Kidney epithelial cell (primary cell): ENCODE results near the gene KISS1. TPM values are rescaled to one million over a fixed set of nuclear protein-coding genes. Genes with fewer than 3 reads are reported as not detected.

ENCODE experiments used
- DNase-seq: peaks from one replicate; pipeline ENCODE4 v3.0.0-alpha.2; 2010; ENCODE audit warnings: low read depth
- H3K27me3 ChIP-seq: 2 replicates; pipeline ENCODE4 v1.6.0; 2011; ENCODE audit warnings: low read length; ENCODE audit not compliant: control insufficient read depth, insufficient read depth
- H3K36me3 ChIP-seq: 2 replicates; pipeline ENCODE4 v1.5.1; 2011; ENCODE audit warnings: low read length; ENCODE audit not compliant: control insufficient read depth, insufficient read depth
- H3K4me3 ChIP-seq: 2 replicates; pipeline ENCODE4 v1.5.1; 2011; ENCODE audit warnings: low read depth, mild to moderate bottlenecking, control low read depth, low read length
- total RNA-seq: library from RNA; depleted of rRNA; stranded (reverse); fragments of >200 nt; gene quantifications from 2 replicates; pipeline ENCODE4 v1.2.3, GENCODE V29; 2015
- TF ChIP-seq, protein P1 (sequence below): IDR thresholded peaks from 2 replicates; pipeline ENCODE4 v1.5.1; 2011; ENCODE audit warnings: mild to moderate bottlenecking, moderate library complexity, low read length, control low read depth, inconsistent platforms; ENCODE audit not compliant: insufficient read depth, poor library complexity, severe bottlenecking

Gene KISS1
- total RNA-seq, 1 donor from 2014 or later, result 3.9 TPM

DNA sequence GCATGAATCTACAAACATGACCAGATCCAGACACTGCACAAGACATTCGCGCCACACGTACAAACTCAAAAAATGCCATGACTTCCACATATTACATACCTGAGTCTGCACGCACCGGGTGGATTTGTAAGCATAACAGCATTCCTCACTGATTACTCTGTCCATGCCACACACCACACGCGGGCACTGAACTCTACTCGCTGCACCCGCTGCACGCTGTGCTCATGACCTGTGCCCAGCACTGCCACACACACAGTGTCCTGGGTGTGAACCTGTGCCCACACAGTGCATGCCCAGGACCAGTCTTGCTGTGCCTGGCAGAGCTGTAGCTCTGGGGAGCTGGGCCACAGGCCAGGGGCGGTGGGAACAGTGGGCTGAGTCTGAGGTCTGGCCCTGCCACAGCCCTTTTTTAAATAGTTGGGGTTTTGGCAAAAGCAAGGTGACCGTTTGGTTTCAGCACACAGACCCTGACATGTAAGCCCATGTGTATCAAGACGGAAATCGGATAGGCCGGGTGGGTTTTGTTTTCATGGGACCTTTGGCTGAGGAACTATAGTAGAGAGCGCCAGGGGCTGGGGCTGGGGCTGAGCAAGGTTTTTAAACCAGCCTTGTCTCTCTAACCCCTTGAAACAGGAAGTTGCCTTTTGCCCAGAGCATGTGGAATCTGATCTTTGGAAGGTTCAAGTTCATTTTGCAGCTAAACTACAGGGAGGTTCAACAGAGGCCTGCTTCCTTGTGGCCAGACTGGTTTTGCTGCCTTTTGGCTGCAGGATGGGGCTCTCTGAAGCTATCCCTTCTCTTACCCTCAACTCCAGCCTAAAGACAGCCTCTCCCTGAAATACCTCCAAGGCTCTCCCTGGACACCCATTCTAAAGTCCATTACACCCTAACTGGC, 29.8 kb upstream of the KISS1 start:
- Histone ChIP-seq H3K36me3 (peaks cover 4% of the 10 kb centered on the region), H3K4me3 (no peak overlapping the region), H3K27me3 (no peaks in the 10 kb centered on the region)
- TF ChIP-seq, protein P1, sequence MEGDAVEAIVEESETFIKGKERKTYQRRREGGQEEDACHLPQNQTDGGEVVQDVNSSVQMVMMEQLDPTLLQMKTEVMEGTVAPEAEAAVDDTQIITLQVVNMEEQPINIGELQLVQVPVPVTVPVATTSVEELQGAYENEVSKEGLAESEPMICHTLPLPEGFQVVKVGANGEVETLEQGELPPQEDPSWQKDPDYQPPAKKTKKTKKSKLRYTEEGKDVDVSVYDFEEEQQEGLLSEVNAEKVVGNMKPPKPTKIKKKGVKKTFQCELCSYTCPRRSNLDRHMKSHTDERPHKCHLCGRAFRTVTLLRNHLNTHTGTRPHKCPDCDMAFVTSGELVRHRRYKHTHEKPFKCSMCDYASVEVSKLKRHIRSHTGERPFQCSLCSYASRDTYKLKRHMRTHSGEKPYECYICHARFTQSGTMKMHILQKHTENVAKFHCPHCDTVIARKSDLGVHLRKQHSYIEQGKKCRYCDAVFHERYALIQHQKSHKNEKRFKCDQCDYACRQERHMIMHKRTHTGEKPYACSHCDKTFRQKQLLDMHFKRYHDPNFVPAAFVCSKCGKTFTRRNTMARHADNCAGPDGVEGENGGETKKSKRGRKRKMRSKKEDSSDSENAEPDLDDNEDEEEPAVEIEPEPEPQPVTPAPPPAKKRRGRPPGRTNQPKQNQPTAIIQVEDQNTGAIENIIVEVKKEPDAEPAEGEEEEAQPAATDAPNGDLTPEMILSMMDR, result no peak
- peak; percentile 60 for DNase-seq

DNA sequence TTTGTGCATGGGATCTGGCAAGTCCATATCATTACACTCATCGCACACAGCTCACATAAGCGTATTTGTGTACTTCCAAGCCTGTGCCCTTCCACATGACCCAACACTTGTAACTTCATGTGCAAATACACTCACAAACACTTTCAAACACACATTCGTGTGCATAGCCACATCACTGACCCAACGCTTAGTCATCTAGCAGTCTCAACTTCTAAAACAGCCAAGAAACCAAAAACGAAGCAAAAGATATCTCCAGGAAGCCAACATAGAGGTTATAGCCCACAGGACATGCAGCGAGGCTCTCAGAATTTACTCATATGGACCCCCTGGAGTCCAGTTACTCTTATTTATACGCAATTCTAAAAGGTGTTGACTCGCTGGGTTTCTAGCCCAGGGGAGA, 28.4 kb upstream of the KISS1 start:
- Histone ChIP-seq H3K27me3 (no peaks in the 10 kb centered on the region), H3K4me3 (no peak overlapping the region), H3K36me3 (peaks cover 4% of the 10 kb centered on the region)
- no peak for DNase-seq
- TF ChIP-seq, protein P1, result no peak

DNA sequence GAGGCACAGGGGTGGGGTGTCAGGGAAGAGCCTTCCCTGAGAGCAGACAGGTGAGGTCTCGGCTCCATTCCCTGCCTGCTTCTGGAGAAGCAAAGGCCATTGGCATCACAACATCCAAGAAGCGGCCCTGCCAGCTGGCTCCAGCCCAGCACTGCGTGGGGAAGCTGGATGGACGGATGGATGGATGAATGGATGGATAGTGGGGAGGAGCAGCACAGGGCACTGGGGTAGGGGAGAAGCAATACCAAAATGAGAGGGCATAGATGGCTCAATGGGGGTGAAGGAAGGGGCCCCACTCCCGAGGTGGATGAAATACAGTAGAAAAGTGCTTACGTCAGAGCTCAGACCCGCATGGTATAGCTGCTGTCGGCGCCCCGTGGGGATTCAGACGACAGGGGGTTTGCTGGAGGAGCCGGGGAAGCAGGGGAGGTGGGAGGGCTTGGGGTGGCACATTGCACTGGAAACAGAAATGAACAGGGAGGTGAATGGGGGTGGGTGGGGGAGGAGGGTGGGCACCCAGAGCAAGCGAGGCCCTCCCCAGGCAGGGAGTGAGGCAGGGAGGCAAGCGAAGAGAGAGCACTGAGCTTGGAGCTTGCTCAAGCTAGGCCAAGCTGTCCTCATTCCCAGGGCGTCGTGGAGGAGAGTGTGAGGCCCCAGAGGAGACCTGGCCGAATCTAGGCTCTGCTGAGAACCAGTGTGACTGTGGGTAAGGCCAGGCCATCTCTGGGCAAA, 27.0 kb upstream of the KISS1 start:
- Histone ChIP-seq H3K27me3 (no peaks in the 10 kb centered on the region), H3K36me3 (peaks cover 2% of the 10 kb centered on the region), H3K4me3 (no peak overlapping the region)
- no peak for DNase-seq
- TF ChIP-seq, protein P1, result no peak

- H3K4me3 ChIP-seq, result no peak overlapping the region
- TF ChIP-seq, protein P1, result no peak
- H3K27me3 ChIP-seq, result no peaks in the 10 kb centered on the region
- DNase-seq, result no peak
- peaks cover 2% of the 10 kb centered on the region for H3K36me3 ChIP-seq
These were observed 26.4 kb upstream of the KISS1 start for GRCh38 chr1:204222764-204223055.

DNA sequence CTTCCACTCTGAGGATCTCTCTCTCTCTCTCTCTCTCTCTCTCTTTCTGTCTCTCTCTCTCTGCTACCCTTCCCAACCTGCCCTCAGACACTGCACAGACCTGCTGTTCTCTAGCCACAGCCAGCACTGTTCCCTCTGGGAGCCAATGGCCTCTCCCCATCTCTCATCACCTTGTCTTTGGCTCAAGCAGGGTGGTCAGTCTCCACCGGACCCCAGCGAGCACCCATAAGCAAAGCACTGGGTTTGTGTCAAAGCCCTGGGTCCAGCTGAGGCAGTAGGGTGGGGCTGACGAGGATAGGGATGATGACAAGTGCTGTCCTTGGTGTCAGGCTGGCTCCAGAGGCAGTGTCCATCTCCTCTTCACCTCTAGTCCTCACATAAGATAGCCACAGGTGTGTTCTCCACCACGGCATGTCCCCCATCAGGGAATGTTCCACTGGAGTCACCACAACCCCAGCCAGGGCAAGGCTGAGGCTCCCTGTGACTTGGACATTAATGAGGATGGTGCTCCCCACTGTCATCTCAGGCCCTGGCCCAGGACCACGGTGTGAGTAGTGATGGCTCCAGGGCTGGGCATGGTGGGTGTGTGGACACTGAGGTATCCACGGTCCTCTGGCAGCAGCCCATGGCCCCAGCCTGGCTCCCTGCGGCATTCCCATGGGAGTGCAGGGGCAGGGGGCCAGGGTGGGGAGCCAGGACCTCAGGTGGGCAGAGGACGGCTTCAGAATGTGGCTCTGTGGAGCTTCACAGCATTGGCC, 25.9 kb upstream of the KISS1 start:
- no peak for DNase-seq
- Histone ChIP-seq H3K4me3 (no peak overlapping the region), H3K36me3 (peaks cover 1% of the 10 kb centered on the region), H3K27me3 (no peaks in the 10 kb centered on the region)
- TF ChIP-seq, protein P1, result no peak
